GM19328 (cell line): ENCODE measurements around the gene PWWP2B.
"Not testable (repeated sequence)": the region's sequence is repeated elsewhere in the genome, so short reads cannot be mapped to it uniquely, and the experiment has no call there.

ENCODE experiments used
- ATAC-seq: cut with Tn5 transposase; IDR thresholded peaks from one replicate; pipeline ENCODE4 v1.9.1; 2021; ENCODE audit warnings: mild to moderate bottlenecking, moderate library complexity; ENCODE audit not compliant: unreplicated experiment

Gene PWWP2B

DNA sequence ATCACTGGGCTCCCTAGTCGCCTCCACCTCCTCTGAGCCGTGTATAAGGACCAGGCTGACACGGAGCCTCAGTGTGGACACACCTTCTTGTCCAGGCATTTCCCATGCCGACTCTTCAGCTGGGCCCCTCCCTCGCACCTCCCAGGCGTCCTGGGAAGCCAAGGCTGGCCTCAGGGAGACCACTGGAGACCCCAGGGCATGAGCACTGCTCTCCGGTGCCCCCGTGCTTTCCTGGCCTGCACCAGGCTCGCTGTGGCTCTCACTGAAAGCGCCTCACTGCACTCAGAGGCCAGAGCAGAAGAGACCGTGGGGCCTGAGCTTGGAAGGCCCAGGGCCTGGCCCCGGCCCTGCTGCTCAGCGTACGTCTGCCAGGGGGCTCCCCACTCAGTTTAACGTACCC is 33.6 kb upstream of the PWWP2B start:
- no peak for ATAC-seq

DNA sequence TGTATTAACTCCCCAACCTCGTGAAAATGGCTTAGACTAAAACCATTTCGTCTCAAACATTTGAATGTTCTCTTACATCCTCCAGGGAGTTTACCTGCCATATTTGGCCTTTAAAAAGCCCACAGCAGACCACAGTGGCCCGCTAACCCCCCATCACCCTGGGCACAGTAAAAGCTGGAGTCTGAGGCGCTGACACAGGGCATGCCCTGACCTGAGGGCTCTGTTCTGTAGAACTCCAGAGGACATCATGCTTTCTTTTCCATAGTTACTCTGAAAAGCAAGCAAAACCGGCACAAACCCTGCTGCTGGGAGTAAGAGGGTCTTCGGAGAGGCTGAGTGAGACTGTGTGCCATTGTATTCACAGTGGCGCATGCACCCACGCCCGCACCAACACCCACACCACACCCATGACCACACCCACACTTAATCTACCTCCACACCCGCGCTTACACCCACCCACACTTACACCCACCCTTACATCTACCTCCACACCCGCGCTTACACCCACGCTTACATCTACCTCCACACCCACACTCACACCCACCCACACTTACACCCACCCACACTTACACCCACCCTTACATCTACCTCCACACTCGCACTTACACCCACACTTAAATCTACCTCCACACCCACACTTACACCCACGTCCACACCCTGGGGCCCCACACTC is 32.9 kb upstream of the PWWP2B start:
- ATAC-seq: no peak

DNA sequence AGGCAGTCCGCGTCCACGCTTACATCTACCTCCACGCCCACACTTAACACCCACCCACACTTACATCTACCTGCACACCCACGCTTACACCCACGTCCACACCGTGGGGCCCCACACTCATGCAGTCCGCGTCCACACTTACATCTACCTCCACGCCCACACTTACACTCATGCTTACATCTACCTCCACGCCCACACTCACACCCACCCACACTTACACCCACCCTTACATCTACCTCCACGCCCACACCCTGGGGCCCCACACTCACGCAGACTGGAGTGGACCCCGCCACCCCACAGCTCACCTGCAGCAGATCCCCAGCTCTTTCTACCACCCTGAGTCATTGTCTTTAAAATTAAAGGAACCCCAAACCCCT is 32.4 kb upstream of the PWWP2B start:
- no peak for ATAC-seq

DNA sequence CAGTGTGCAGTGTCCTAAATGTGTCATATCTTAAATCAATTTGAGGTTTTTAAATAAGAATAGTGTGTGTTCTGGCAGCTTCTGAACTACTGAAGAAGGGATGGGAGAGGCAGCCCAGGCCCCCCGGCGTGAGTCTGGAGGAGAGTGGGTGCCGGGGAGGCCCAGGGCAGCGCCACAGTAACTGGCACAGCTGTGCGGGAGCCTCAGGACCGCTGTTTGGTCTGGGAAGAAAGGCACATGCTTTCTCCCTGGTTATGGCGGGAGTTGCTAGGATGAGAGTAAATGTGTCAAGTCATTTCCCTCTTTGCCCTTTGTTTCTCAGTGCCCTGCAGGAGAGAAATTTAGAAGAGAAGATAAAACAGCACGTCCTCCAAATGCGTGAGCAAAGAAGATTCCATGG is 31.9 kb upstream of the PWWP2B start:
- no peak for ATAC-seq

DNA sequence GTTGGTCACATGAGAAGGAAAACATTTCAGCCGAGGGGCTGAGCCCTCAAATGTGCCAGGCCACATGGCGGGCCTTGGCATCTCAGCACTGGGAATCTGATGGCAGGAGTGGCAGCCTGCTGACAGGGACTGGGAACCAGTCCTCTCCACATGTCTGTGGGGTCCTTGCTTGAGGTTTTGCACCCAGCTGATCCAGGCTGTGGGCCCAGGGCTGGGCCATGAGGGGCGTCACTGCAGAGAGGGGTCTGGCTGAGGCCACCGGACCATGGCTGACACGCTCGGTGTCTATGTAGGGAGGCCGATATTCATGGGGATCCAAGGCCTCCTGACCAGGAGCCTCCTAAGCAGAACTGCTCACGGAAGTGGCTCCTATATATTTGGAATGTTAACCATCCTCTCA is 31.0 kb upstream of the PWWP2B start:
- no peak for ATAC-seq

DNA sequence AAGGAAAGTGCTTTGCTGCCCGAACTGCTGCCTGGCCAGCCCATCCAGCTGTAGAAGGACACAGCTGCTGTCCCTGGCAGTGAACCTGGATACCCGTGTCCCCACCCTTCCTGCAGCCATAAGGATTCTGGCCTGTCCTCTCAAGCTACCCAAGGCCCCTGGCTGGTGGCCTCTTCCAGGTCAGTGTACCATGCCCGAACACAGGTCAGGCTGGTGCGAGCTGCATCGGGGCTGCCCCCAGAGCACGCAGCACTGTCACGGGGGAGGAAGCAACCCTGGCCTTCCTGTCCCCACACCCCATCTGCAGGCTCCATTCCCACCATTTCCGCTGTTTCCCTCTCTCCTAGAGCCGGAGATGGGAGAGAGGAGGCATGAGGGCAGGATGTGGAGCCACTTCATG is 30.5 kb upstream of the PWWP2B start:
- ATAC-seq: no peak

DNA sequence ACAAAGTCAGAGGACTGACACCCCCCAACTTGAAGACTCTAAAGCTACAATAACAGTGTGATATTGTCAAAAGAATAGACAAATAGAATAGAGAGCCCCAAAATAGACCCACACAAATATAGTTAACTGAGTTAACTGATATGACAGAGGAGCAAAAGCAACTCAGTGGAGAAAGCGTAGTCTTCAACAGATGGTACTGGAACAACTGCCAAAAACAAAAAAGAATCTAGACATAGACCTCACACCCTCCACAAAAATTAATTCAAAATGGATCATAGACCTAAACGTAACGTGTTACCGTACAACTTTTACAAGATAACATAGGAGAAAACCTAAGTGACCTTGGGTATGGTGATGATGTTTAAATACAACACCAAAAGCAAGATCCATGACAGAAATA is 28.6 kb upstream of the PWWP2B start:
- no peak for ATAC-seq

DNA sequence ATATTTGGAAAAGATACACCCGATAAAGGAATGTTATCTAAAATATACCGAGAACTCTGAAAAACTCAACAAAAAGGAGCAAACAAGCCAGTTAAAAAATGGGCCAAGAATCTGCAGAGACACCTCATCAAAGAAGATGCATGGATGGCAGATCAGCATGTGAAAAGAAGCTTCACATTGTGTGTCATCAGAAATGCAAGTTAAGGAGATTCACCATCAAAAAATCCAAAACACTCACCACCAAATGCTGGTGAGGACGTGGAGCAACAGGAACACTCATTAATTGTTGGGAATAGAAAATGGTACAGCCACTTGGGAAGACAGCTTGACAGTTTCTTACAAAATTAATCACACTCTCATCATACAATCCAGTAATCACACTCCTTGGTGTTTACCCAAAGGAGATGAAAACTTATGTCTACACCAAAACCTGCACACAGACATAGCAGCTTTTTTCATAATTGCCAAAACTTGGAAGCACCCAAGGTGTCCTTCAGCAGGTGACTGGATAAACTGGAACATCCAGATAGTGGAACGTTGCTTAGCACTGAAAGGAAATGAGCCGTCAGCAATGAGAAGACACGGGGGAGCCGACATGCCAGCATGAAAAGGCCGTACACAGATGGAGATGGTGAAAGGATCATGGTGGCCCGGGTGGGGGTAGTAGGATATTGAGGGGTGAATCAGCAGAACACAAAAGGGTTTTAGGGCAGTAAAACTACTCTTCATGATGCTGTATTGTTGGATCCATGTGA is 27.9 kb upstream of the PWWP2B start:
- no peak for ATAC-seq

DNA sequence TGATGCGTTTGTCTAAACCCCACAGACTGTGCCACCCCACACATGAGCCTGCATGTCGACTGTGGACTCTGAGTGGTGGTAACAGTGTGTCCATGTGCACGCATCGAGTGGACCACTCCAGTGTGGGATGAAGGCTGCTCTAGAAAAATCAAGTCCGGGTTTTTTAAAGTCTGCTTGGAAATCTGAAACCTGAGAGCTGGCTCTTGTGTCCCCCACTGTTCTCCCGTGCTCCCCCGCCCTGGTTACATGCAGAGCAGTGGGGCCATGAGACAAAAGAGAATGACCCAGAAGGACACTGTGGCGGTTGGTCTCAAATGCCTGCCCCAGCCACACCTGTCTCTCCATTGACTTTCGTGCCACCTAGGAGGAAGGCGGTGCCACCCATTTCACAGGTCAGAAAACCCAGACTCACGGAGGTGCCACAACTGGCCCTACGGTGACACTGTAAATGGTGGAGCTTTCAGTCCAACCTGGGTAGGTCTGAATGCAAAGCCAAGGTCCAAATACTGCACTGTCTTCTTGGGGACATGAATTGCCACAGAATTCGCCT is 27.3 kb upstream of the PWWP2B start:
- no peak for ATAC-seq

DNA sequence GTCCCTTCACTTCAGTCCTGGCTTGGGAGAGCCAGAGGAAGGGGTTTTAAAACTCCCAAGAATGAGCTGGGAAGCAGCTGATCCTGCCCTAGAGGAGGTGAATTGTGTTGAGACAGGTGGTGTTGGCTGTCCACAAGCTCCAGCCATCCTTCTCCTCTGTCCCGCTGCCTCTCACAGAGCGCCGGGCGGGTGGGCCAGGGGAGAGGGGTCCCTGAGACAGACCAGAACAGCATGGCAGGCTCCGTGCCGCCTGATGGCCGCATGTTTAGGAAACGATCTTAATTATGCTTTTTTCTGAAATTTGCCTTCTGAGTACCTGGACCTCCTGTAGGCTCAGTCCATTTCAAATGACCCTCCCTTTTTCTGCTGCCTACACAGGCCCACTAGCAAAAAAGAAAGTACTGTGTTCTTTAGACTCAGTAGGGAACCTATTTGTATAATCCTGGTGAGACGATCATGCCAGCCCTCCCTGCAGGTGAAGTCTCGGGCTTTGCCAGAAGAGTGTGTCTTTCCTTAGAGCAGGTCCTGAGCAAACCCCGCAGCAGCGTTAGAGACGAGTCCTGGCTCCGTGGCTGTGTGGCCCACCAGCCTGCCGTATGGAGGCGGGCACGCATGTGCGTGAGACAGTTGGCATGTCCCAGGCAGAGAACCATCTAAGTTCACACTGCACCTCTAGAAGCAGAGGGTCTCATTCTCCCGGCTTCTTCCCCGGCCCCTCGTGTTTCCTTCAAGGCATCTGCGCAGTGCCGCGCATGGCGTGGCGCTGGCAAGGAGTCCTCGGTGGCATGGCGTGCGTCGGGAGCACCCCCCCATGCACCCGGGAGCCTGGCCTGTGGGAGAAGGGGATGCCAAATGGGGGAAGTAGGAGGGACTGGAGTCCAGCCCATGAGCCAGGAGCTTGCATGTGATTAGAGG is 26.3 kb upstream of the PWWP2B start:
- ATAC-seq: no peak

DNA sequence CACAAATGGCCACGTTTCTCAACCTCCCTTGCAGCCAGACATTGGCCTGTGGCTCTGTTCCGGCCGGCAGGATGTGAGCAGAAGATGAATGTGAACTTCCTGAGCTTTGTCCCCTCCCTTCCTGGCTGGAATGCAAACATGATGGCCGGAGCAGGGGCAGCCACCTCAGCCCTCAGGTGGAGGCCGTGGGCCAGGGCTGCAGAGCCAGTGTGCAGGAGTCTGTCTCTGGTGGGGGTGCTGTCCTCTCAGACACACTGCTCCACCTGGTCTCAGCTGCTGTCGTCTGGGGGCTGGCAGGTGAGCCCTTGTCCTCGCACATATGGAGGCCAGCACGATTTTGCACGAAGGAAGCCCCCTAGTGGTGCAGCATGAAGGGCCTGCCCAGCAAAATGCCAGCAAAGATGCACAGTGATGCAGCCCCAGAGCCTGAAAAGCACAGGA is 25.3 kb upstream of the PWWP2B start:
- no peak for ATAC-seq

DNA sequence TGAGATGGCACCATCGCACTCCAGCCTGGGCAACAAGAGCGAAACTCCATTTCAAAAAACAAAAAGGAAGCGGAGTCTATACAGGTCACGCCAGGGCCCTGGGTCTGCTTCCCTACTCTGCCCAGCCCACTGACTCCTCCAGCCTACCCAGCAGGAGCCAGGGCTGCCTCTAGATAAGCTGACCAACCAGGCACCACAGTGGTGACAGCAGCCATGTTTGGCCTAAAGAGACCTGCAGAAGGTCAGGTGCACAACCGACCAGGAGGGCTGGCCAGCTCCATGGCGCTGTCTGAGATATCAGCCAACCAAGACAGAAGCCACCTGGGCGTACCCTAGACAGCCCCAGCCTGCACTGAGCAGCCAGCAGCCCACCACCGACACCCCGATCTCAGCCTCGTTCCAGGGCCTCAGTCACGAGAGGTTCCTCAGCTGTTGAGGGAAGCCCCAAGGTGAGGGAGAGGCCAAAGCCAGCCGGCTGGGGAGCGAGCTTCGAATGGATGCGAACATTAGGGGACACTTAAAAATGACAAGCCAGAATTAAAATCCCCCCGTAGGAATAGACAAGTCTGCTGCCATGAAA is 24.4 kb upstream of the PWWP2B start:
- no peak for ATAC-seq

DNA sequence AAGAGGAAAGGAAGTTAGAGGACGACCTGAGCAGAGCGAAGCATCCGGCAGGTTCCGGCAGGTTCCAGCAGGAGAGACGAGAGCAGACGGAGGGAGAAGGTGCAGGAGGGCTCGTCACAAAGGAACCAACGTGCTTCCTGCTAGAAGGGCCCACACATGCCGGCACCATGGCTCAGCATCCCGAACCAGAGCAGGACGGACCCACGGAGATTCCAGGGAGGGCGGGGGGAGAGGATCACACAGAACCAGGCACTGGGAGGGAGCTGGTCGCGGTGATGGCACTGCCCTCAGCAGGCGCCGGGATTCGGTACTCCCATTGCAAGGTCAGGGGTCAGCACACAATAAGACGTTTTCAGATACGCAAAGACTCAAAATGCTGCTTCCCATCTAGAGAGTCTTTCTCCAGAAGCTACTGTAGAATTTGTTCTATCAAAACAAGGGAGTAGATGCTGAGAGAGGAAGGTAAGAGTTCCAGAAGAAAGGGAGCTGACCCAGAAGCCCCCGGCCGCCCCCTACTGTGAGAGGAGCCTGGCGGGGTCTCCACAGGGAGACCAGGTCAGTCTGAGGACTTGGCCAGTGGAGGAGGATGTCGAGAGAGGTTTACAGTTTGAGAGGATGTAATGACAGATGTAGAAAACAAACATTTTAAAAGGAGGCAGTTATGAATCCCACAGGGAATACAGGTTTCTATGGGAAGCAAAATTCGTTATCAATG is 23.6 kb upstream of the PWWP2B start:
- no peak for ATAC-seq

DNA sequence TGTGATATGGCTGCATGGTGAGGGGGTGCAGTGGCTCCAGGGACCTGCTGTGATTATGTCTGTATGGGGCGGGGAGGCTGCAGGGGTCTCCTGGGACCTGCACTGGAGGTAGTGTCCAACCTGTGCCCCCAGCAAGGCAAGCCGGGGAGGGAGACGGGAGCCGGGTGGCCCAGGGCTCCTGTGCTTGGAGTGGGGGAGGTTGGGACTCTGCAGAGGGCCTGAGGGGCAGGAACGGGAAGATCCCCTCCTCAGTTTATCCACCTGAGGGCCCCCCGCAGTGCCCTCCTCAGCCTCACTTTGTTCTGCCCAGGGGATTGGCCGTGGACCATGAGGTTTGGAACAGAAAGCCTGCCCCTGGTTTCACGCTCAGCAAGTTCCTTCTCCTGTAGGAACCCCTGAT is 22.8 kb upstream of the PWWP2B start:
- no peak for ATAC-seq

DNA sequence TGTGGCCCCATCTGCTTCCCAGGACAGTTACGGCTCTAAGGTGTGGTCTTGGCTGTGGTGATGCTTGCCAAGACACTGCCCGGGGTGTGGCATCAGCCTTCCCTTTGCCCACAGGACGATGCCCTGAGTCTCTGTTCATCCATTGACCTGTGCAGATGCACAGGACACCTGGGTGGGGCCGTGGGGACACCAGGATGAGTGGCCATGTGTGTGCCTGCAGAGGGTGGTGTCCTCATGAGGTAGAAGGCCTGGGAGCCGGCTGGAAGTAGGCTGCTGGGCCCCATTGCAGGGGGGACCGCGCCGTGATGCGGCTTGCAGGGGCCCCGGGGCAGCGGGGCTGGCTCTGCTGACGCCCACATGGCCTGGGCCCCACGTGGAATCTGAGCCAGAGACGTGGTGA is 22.4 kb upstream of the PWWP2B start:
- ATAC-seq: no peak

DNA sequence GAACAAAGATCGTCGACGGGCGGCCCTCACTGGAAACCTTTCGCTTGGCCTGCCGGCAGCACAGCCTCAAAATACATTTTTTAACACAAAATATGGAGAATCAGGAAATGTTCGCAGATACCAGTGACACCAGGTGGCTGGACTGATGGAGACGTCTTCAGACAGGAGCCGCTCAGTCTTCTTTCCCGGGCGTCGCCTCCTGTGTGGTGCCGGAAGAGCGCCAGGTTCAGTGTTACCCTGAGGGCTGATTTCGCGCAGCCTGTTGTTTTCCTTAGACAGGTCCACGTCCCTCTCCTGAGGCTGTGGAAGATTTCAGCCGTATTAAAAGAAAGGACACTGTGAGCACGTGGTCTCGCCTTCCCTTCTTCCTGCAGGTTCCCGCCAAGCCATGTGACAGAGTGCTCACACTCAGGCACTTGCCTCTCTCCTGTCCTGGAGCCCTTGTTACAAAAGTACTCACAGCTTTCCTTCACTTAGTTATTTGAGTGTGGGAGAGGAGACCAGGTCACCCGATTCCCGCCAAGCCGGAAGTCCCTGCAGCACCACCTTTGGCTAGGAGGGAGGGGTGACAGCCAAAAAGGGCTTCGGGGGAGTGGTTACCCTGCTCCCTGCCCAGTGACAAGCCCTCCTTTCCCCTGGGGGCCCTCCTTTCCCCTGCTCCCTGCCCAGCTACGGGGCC is 21.7 kb upstream of the PWWP2B start:
- ATAC-seq: no peak

DNA sequence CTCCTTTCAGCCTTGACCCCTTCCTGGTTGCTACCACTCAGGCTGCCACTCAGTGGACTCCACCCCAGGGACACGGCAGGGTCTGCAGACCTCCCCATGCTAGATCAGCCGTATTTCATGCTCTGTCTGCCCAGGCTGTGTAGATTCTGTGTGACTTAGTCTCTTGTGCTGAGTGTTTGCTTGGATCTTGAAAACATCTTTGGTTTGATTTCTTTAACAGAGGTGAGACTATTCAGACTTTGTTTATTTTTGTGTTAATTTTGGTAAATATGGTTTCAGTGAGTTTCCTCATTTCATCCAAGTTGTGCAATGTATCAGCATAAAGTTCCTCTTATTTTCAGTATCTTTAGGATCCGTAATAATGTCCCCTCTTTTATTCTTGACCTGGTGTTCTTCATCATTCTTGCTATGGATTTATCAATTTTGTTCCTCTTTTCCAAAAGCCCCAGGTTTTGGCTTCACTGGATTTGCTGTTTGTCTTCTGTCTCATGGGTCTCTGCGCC is 21.2 kb upstream of the PWWP2B start:
- no peak for ATAC-seq

DNA sequence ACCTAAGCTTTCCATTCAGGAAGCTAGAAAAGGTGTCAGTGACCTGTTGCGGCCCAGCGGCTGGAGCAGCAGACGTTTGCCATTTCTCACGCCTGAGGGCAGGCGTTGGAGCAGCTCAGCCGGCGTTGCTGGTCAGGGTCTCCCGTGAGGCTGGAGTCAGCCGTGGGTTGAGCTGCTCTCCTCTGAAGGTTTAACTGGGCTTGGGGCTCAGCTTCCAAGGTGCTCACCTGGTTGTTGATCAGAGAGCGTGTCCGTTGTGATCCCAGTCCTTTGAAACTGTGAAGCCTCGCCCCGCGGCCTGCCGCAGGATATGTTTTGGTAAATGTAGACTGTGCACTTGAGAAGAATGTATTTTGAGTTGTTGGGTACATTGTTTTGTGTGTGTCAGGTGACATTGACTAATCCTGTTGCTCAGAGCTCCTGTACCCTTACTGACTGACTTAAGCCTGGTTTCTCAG is 20.6 kb upstream of the PWWP2B start:
- no peak for ATAC-seq

DNA sequence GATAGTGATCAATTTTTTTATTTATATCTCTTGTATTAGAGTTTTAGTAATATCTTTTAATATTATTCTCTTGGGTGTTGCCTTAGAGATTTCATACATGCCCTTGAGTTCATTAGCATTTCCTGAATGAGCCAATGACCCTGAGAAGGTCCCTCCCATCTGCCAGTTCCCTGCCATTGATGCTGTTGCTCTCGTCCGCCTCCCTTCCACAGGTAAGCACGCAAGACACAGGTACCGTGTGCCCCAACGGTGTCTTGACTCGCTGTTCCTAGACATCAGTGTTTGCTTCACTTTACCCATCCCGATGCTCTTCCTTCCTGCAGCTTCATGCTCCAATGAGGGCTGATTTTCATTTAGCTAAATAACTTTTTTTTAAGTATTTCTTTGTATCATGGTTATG is 19.7 kb upstream of the PWWP2B start:
- no peak for ATAC-seq

DNA sequence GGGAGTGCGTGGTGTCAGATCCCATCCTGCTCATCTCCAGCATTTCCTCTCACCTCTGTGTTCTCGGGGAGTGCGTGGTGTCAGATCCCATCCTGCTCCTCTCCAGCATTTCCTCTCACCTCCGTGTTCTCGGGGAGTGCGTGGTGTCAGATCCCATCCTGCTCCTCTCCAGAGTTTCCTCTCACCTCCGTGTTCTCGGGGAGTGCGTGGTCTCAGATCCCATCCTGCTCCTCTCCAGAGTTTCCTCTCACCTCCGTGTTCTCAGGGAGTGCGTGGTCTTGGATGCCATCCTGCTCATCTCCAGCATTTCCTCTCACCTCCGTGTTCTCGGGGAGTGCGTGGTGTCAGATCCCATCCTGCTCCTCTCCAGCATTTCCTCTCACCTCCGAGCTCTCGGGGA is 18.0 kb upstream of the PWWP2B start:
- ATAC-seq: not testable (repeated sequence)
